ENCODE results near the gene OSMR.

- TF ChIP-seq CTCF (IDR thresholded peaks at IDR 0.05; ENCODE audit: poor library complexity, severe bottlenecking), result no peak
- TF ChIP-seq, protein P1, sequence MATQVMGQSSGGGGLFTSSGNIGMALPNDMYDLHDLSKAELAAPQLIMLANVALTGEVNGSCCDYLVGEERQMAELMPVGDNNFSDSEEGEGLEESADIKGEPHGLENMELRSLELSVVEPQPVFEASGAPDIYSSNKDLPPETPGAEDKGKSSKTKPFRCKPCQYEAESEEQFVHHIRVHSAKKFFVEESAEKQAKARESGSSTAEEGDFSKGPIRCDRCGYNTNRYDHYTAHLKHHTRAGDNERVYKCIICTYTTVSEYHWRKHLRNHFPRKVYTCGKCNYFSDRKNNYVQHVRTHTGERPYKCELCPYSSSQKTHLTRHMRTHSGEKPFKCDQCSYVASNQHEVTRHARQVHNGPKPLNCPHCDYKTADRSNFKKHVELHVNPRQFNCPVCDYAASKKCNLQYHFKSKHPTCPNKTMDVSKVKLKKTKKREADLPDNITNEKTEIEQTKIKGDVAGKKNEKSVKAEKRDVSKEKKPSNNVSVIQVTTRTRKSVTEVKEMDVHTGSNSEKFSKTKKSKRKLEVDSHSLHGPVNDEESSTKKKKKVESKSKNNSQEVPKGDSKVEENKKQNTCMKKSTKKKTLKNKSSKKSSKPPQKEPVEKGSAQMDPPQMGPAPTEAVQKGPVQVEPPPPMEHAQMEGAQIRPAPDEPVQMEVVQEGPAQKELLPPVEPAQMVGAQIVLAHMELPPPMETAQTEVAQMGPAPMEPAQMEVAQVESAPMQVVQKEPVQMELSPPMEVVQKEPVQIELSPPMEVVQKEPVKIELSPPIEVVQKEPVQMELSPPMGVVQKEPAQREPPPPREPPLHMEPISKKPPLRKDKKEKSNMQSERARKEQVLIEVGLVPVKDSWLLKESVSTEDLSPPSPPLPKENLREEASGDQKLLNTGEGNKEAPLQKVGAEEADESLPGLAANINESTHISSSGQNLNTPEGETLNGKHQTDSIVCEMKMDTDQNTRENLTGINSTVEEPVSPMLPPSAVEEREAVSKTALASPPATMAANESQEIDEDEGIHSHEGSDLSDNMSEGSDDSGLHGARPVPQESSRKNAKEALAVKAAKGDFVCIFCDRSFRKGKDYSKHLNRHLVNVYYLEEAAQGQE (IDR thresholded peaks at IDR 0.05; ENCODE audit: borderline replicate concordance), result no peak
- TF ChIP-seq POLR2AphosphoS5 (IDR thresholded peaks at IDR 0.05), result no peak
- TF ChIP-seq EZH2 (IDR thresholded peaks at IDR 0.05; ENCODE audit: borderline replicate concordance, insufficient read depth, low read length, poor library complexity, severe bottlenecking), result no peak
- TF ChIP-seq TAF1 (IDR thresholded peaks at IDR 0.05; ENCODE audit: low read depth), result no peak
- TF ChIP-seq EP300 (conservative IDR thresholded peaks at IDR 0.05; ENCODE audit: poor library complexity, severe bottlenecking), result no peak
- TF ChIP-seq SMC3 (conservative IDR thresholded peaks at IDR 0.05; ENCODE audit: poor library complexity), result no peak
Observed at GRCh38 chr5:38921174-38921573, 75.4 kb downstream of the OSMR start.
